ENCODE data around the gene INTS15. TPM values are rescaled to one million over a fixed set of nuclear protein-coding genes. Genes with fewer than 3 reads are reported as not detected.

Gene INTS15
- polyA plus RNA-seq, 1 donor (not counting 4 experiments of a cell fraction or from before 2014, with no cell fraction given), result 11.9 TPM

DNA sequence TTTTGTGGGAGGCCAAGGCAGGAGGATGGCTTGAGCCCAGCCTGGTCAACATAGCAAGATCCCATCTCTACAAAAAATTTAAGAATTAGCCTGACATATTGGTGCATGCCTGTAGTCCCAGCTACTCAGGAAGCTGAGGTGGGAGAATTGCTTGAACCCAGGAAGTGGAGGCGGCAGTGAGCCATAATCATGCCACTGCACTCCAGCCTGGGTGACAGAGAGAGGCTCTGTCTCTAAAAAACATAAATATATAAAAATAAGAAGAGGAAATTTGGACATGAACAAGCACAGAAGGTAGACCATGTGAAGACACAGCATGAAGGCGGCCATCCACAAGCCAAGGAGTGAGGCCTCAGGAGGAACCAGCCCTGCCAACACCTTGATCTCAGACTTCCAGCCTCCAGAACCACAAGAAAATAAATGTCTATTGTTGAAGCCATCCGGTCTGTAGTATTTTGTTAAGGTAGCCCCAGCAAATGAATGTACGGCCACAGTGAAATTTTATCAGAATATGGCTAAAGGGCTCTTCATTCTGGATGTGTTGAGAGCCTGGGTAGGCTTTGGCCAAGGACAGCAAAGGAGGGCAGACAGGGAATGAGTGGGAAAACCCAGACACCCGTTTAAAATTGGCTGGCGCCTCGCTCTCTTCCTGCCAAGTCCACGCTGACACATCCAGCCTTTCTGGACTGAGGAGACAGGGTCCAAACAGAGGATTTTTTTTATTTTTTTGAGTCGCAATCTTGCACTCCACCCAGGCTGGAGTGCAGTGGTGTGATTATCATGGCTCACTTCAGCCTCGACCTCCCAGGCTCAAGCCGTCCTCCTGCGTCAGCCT is 25.7 kb upstream of the INTS15 start:
- dilution Hi-C loops (cut with MboI; ENCODE audit: extremely low pct_ligation_motif_present, low sequenced_read_pairs), result no loop called here
- Histone ChIP-seq H3K27ac (ENCODE audit: control insufficient read depth, insufficient read depth, low read length) (no peak overlapping the region), H3K27me3 (ENCODE audit: control insufficient read depth, extremely low read depth, insufficient read depth, low read length) (no peaks in the 10 kb centered on the region), H3K9me1 (ENCODE audit: control insufficient read depth, extremely low read depth, insufficient read depth, low read length) (no peaks in the 10 kb centered on the region), H3K79me2 (ENCODE audit: control insufficient read depth, insufficient read depth, low read length) (no peaks in the 10 kb centered on the region), H3K9ac (ENCODE audit: control insufficient read depth, extremely low read depth, insufficient read depth, low read length) (no peak overlapping the region), H2AFZ (ENCODE audit: control insufficient read depth, low read length) (no peak overlapping the region), H3K4me3 (ENCODE audit: control insufficient read depth in 2 of 3, extremely low read depth in 1 of 3, insufficient read depth in 2 of 3, low read depth in 1 of 3, low read length in 3 of 3) (no peak overlapping the region), H3K4me2 (ENCODE audit: control insufficient read depth, extremely low read depth, insufficient read depth, low read depth, low read length) (no peak overlapping the region), H3K36me3 (ENCODE audit: control insufficient read depth in 2 of 2, extremely low read depth in 1 of 2, insufficient read depth in 2 of 2, low read length in 2 of 2) (no peaks in the 10 kb centered on the region), H3K4me1 (ENCODE audit: control insufficient read depth, extremely low read depth, insufficient read depth, low read length) (no peaks in the 10 kb centered on the region), H3K9me3 (ENCODE audit: control insufficient read depth, low read depth, low read length) (no peaks in the 10 kb centered on the region), H4K20me1 (ENCODE audit: control insufficient read depth, extremely low read depth, insufficient read depth, low read length) (no peaks in the 10 kb centered on the region)
- no peak for TF ChIP-seq CTCF (optimal IDR thresholded peaks at IDR 0.05 in 1 of 3, IDR thresholded peaks at IDR 0.05 in 1 of 3, conservative IDR thresholded peaks at IDR 0.05 in 1 of 3; ENCODE audit: extremely low read depth in 1 of 3, insufficient read depth in 2 of 3, low read length in 3 of 3)
- TF ChIP-seq EZH2 (IDR thresholded peaks at IDR 0.05; ENCODE audit: low read length), result no peak
- FAIRE-seq (no peak), DNase-seq (ENCODE audit: low read depth, low spot score) (no peak)

GRCh38 chr7:6565655-6566054 is 24.2 kb upstream of the INTS15 start:
- dilution Hi-C loops (cut with MboI; ENCODE audit: extremely low pct_ligation_motif_present, low sequenced_read_pairs), result no loop called here

More at GRCh38 chr7:6565655-6566054, 24.2 kb upstream of the INTS15 start:
- no peak for FAIRE-seq
- H3K9me1 ChIP-seq (ENCODE audit: control insufficient read depth, extremely low read depth, insufficient read depth, low read length), result no peaks in the 10 kb centered on the region
- H3K4me2 ChIP-seq (ENCODE audit: control insufficient read depth, extremely low read depth, insufficient read depth, low read depth, low read length), result no peak overlapping the region
- H3K4me3 ChIP-seq (ENCODE audit: control insufficient read depth in 2 of 3, extremely low read depth in 1 of 3, insufficient read depth in 2 of 3, low read depth in 1 of 3, low read length in 3 of 3), result no peak overlapping the region
- no peaks in the 10 kb centered on the region for H4K20me1 ChIP-seq (ENCODE audit: control insufficient read depth, extremely low read depth, insufficient read depth, low read length)
- H3K27me3 ChIP-seq (ENCODE audit: control insufficient read depth, extremely low read depth, insufficient read depth, low read length), result no peaks in the 10 kb centered on the region
- no peaks in the 10 kb centered on the region for H3K36me3 ChIP-seq (ENCODE audit: control insufficient read depth in 2 of 2, extremely low read depth in 1 of 2, insufficient read depth in 2 of 2, low read length in 2 of 2)
- no peaks in the 10 kb centered on the region for H3K9me3 ChIP-seq (ENCODE audit: control insufficient read depth, low read depth, low read length)
- H3K9ac ChIP-seq (ENCODE audit: control insufficient read depth, extremely low read depth, insufficient read depth, low read length), result no peak overlapping the region
- no peak for DNase-seq (ENCODE audit: low read depth, low spot score)
- H2AFZ ChIP-seq (ENCODE audit: control insufficient read depth, low read length), result no peak overlapping the region
- H3K4me1 ChIP-seq (ENCODE audit: control insufficient read depth, extremely low read depth, insufficient read depth, low read length), result no peaks in the 10 kb centered on the region
- H3K79me2 ChIP-seq (ENCODE audit: control insufficient read depth, insufficient read depth, low read length), result no peaks in the 10 kb centered on the region
- TF ChIP-seq EZH2 (IDR thresholded peaks at IDR 0.05; ENCODE audit: low read length) (no peak), CTCF (optimal IDR thresholded peaks at IDR 0.05 in 1 of 3, IDR thresholded peaks at IDR 0.05 in 1 of 3, conservative IDR thresholded peaks at IDR 0.05 in 1 of 3; ENCODE audit: extremely low read depth in 1 of 3, insufficient read depth in 2 of 3, low read length in 3 of 3) (no peak)
- H3K27ac ChIP-seq (ENCODE audit: control insufficient read depth, insufficient read depth, low read length), result no peak overlapping the region
